ENCODE measurements around the gene OOSP4B.
"Not testable (repeated sequence)": the region's sequence is repeated elsewhere in the genome, so short reads cannot be mapped to it uniquely, and the experiment has no call there.

OOSP4B gene

GRCh38 chr11:60016881-60017280 lies at the start of gene OOSP4B:
OOSP4B (plus strand) TSS chr11:60017181.
- no peak for DNase-seq

GRCh38 chr11:59967677-59968394 lies 49.1 kb upstream of the OOSP4B start:
- no peak for DNase-seq

DNA sequence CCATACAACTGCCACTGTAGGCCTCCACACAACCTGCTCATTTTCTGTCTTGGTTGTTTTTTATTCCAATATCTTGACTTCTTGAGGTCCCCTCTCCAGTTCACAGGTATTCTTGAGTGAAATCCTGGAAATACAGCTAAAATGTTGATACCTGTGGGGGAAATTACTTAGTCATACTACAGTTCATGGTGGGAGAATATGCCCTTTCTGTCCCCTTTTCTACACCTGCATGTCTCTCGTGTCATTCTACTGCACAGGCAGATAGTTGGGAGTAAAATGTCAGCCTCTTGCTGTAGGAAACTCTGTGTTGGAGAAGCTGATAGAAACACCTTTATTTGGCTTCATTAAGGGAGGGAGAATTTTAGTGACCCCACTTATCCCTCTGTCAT lies 48.6 kb upstream of the OOSP4B start:
- no peak for DNase-seq

GRCh38 chr11:59973097-59973496 lies 43.9 kb upstream of the OOSP4B start:
- DNase-seq, result no peak

GRCh38 chr11:59981106-59981770 lies 35.7 kb upstream of the OOSP4B start:
- DNase-seq, result no peak

- not testable (repeated sequence) for DNase-seq
These were observed 34.9 kb upstream of the OOSP4B start for GRCh38 chr11:59982037-59982436.

GRCh38 chr11:59983212-59983611 lies 33.8 kb upstream of the OOSP4B start:
- no peak for DNase-seq

- DNase-seq, result no peak
These were observed 32.6 kb upstream of the OOSP4B start for GRCh38 chr11:59984368-59984767.

- no peak for DNase-seq
These were observed 26.6 kb upstream of the OOSP4B start for GRCh38 chr11:59990421-59990820.

- no peak for DNase-seq
These were observed 24.6 kb upstream of the OOSP4B start for GRCh38 chr11:59992425-59992824.

DNA sequence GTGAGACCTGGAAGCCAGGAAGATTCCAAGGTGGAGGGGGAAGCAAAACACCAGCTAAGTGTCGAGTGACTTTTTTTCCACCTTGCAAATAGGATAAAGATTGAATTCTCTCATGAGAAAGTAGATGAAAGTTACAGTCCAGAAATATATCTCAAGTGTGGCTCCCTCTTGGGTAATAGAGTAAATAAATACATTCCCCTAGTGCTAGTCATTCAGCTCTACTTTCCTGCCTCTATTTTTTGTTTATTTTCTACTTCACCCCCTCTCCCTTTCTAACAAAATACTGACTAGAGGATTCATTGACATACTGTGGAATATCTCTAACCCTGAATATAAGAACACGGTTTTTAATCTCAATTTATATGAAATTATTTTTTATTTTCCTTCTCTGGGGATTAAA lies 19.2 kb upstream of the OOSP4B start:
- DNase-seq, result no peak

GRCh38 chr11:59999691-60000090 lies 17.3 kb upstream of the OOSP4B start:
- DNase-seq, result no peak

DNA sequence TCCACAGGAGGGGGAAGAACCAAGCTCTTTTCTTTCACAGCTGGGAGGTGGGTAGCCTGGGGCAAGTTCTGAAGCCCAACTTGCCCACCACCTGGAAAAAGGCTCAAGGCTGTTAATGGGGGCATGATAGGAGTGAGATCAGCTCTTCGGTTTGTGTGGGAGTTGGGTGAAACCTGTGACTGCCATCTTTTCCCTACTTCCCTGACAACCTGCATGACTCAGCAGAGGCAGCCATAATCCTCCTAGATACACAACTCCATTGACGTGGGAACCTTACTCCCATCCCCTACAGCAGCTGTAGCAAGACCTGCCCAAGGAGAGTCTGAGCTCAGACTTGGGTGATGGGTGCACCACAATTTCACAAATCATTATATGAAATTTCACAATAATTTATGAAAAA lies 13.3 kb upstream of the OOSP4B start:
- DNase-seq, result no peak

- no peak for DNase-seq
These were observed 11.6 kb upstream of the OOSP4B start for GRCh38 chr11:60005360-60005759.

DNA sequence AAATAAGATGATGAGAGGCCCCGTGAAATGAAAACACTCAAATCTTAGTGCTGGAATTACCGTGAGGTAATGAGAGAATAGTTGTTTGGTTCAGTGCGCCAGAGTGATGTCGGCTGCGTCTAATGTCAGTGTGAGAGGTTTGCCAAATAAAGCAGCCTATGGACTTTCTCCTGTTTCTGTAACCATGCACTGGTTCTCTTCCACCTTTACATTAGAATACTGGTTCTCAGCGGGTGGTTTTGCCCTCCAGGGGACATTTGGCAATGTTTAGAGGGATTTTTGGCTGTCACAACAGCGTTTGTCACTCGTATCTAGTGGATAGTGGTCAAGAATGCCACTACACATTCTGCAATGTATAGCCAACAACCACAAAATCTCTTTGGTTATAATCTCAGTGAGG lies 1.1 kb downstream of the OOSP4B start:
- DNase-seq, result no peak

DNA sequence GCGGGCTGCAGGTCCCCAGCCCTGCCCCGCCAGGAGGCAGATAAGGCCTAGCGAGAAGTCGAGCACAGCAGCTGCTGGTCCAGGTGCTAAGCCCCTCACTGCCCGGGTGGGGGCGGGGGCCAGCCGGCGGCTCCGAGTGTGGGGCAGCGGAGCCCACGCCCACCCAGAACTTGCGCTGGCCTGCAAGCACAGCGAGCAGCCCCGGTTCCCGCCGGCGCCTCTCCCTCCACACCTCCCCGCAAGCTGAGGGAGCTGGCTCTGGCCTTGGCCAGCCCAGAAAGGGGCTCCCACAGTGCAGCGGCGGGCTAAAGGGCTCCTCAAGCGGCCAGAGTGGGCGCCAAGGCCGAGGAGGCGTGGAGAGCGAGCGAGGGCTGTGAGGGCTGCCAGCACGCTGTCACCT lies 3.4 kb downstream of the OOSP4B start:
- DNase-seq, result not testable (repeated sequence)

- DNase-seq, result no peak
These were observed 12.1 kb downstream of the OOSP4B start for GRCh38 chr11:60029015-60029632.

DNA sequence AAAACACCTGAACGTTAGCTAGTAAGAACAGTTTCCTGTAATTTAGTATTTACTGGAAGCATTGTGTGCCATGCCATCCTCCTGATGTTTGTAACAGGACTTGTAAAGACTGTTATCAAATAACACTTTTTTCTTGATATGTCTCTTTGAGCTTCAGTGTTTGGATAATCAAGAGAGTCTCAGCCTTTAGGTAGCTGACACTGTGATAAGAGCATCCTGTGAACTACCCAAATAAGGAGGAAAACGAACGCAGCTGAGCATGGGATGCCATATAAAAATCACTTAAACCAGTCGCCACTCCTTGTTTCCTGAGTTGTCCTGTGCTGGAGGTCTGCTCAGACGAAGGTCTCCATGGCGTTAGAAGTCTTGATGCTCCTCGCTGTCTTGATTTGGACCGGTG lies 23.1 kb downstream of the OOSP4B start, which contains the start of gene OOSP2:
Gene OOSP2 (plus strand): TSS at position 301 of the 400 bp plus-strand sequence. CDS start 51 bp downstream, at position 352.
- DNase-seq, result no peak

DNA sequence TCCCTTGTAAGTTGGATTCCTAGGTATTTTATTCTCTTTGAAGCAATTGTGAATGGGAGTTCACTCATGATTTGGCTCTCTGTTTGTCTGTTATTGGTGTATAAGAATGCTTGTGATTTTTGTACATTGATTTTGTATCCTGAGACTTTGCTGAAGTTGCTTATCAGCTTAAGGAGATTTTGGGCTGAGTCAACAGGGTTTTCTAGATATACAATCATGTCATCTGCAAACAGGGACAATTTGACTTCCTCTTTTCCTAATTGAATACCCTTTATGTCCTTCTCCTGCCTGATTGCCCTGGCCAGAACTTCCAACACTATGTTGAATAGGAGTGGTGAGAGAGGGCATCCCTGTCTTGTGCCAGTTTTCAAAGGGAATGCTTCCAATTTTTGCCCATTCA lies 33.4 kb downstream of the OOSP4B start:
- DNase-seq, result not testable (repeated sequence)

GRCh38 chr11:60050839-60051238 lies 33.9 kb downstream of the OOSP4B start:
- not testable (repeated sequence) for DNase-seq

GRCh38 chr11:60056349-60056969 lies 39.5 kb downstream of the OOSP4B start, which contains the start of gene MS4A3:
MS4A3 (plus strand) TSS chr11:60056665; CDS start chr11:60061161, 4,496 bp downstream.
- no peak for DNase-seq

GRCh38 chr11:60059052-60059451 lies 42.1 kb downstream of the OOSP4B start:
- no peak for DNase-seq

DNA sequence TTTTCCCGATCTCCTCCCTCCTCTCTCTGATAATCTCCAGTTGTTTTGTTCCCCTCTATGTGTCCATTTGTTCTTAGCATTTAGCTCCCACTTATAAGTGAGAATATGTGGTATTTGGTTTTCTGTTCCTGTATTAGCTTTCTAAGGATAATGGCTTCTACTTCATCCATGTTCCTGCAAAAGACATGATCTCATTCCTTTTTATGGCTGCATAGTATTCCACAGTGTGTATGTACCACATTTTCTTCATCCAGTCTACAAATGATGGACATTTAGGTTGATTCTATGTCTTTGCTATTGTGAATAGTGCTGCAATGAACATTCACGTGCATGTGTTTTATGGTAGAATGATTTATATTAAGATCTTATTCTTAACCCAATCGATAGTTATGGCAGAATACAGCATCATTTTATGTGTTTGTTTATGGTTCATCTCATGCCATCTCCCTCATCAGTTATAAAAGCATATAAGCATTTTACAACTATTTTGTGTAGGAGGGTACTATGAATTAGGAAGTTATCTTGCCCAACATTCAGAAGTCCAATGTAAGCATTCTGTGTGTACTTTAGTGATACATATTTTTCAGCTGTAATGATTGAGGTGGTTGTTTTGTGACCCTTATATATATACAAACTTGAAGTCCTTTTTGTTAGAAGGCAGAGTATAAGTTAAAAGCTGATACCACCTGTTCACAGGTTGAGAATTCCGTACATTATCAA lies 42.7 kb downstream of the OOSP4B start:
- DNase-seq, result no peak
